ENCODE measurements around the gene MEGF11. TPM values are rescaled to one million over a fixed set of nuclear protein-coding genes. Genes with fewer than 3 reads are reported as not detected.

Gene MEGF11
- total and polyA plus RNA-seq, 10 donors: 0.02 to 0.61 (median 0.23) TPM; not detected in 4

- no peaks in the 10 kb centered on the region for H3K36me3 ChIP-seq
- no peak overlapping the region for H3K27ac ChIP-seq
- H3K4me3 ChIP-seq: no peak overlapping the region
- 77 to 92% (median 77%) methylated on average over 2 of the region's 2 CpGs for WGBS, 5 donors
- intact Hi-C loops (cut with DNase I; ENCODE audit: low total_unique reads): no loop called here
- peaks cover 0 to 11% (median 0%) of the 10 kb centered on the region in 6 donors for H3K4me1 ChIP-seq
- H3K9me3 ChIP-seq: no peaks in the 10 kb centered on the region
- no peaks in the 10 kb centered on the region for H3K27me3 ChIP-seq (replicated peaks in 1 of 7)
- no peak for TF ChIP-seq POLR2AphosphoS5 (IDR thresholded peaks at IDR 0.05)
- DNase-seq: no peak
Measured at GRCh38 chr15:65927545-65927944, 326.0 kb downstream of the MEGF11 start.

GRCh38 chr15:65926899-65927298, 326.7 kb downstream of the MEGF11 start:
- WGBS, 5 donors: 80 to 100% (median 94%) methylated on average over 1 of the region's 1 CpG
- Histone ChIP-seq H3K36me3 (no peaks in the 10 kb centered on the region), H3K9me3 (no peaks in the 10 kb centered on the region), H3K27ac (no peak overlapping the region), H3K4me1 (peaks cover 0 to 14% (median 0%) of the 10 kb centered on the region in 6 donors), H3K4me3 (no peak overlapping the region), H3K27me3 (replicated peaks in 1 of 7) (no peaks in the 10 kb centered on the region)
- TF ChIP-seq POLR2AphosphoS5 (IDR thresholded peaks at IDR 0.05) (no peak), POLR2A (IDR thresholded peaks at IDR 0.05) (no peak)
- TF ChIP-seq, protein P1, sequence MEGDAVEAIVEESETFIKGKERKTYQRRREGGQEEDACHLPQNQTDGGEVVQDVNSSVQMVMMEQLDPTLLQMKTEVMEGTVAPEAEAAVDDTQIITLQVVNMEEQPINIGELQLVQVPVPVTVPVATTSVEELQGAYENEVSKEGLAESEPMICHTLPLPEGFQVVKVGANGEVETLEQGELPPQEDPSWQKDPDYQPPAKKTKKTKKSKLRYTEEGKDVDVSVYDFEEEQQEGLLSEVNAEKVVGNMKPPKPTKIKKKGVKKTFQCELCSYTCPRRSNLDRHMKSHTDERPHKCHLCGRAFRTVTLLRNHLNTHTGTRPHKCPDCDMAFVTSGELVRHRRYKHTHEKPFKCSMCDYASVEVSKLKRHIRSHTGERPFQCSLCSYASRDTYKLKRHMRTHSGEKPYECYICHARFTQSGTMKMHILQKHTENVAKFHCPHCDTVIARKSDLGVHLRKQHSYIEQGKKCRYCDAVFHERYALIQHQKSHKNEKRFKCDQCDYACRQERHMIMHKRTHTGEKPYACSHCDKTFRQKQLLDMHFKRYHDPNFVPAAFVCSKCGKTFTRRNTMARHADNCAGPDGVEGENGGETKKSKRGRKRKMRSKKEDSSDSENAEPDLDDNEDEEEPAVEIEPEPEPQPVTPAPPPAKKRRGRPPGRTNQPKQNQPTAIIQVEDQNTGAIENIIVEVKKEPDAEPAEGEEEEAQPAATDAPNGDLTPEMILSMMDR (IDR thresholded peaks at IDR 0.05 in 8 of 11, conservative IDR thresholded peaks at IDR 0.05 in 3 of 11): no peak
- DNase-seq: no peak
- intact Hi-C loops (cut with DNase I; ENCODE audit: low total_unique reads): no loop called here

- Histone ChIP-seq H3K4me3 (no peak overlapping the region), H3K27me3 (replicated peaks in 1 of 7) (no peaks in the 10 kb centered on the region), H3K27ac (no peak overlapping the region), H3K9me3 (no peaks in the 10 kb centered on the region), H3K4me1 (peaks cover 0 to 14% (median 2%) of the 10 kb centered on the region in 6 donors), H3K36me3 (no peaks in the 10 kb centered on the region)
- TF ChIP-seq POLR2AphosphoS5 (IDR thresholded peaks at IDR 0.05) (no peak), POLR2A (IDR thresholded peaks at IDR 0.05) (no peak)
- TF ChIP-seq, protein P1 (IDR thresholded peaks at IDR 0.05 in 8 of 11, conservative IDR thresholded peaks at IDR 0.05 in 3 of 11): no peak
- DNase-seq: no peak
- WGBS, 5 donors: 86 to 100% (median 100%) methylated on average over 1 of the region's 1 CpG
- intact Hi-C loops (cut with DNase I; ENCODE audit: low total_unique reads): no loop called here
Measured at GRCh38 chr15:65926459-65926858, 327.1 kb downstream of the MEGF11 start.

GRCh38 chr15:65925338-65925737, 328.2 kb downstream of the MEGF11 start:
- WGBS, 5 donors: 92 to 100% (median 100%) methylated on average over 1 of the region's 1 CpG
- H3K27me3 ChIP-seq (replicated peaks in 1 of 7): no peaks in the 10 kb centered on the region
- no peaks in the 10 kb centered on the region for H3K36me3 ChIP-seq
- TF ChIP-seq POLR2A (IDR thresholded peaks at IDR 0.05): no peak
- TF ChIP-seq, protein P1 (IDR thresholded peaks at IDR 0.05 in 8 of 11, conservative IDR thresholded peaks at IDR 0.05 in 3 of 11): no peak
- no peak for TF ChIP-seq POLR2AphosphoS5 (IDR thresholded peaks at IDR 0.05)
- no peaks in the 10 kb centered on the region for H3K9me3 ChIP-seq
- DNase-seq: no peak
- intact Hi-C loops (cut with DNase I; ENCODE audit: low total_unique reads): no loop called here
- H3K27ac ChIP-seq: no peak overlapping the region
- no peak overlapping the region for H3K4me3 ChIP-seq
- H3K4me1 ChIP-seq: peaks cover 0 to 20% (median 7%) of the 10 kb centered on the region in 6 donors

GRCh38 chr15:65924004-65924403, 329.5 kb downstream of the MEGF11 start:
- intact Hi-C loops (cut with DNase I; ENCODE audit: low total_unique reads): no loop called here
- Histone ChIP-seq H3K4me3 (no peak overlapping the region), H3K9me3 (no peaks in the 10 kb centered on the region), H3K36me3 (peaks cover 0 to 6% (median 0%) of the 10 kb centered on the region in 6 donors), H3K27me3 (replicated peaks in 1 of 7) (no peaks in the 10 kb centered on the region), H3K27ac (no peak overlapping the region), H3K4me1 (peaks cover 0 to 33% (median 9%) of the 10 kb centered on the region in 6 donors)
- TF ChIP-seq, protein P1 (IDR thresholded peaks at IDR 0.05 in 8 of 11, conservative IDR thresholded peaks at IDR 0.05 in 3 of 11): no peak
- TF ChIP-seq POLR2A (IDR thresholded peaks at IDR 0.05) (no peak), POLR2AphosphoS5 (IDR thresholded peaks at IDR 0.05) (no peak)
- no peak for DNase-seq
- 83 to 97% (median 90%) methylated on average over 3 of the region's 3 CpGs for WGBS, 5 donors
